Endothelial cell of umbilical vein (primary cell): ENCODE results near the gene NIPBL. TPM values are rescaled to one million over a fixed set of nuclear protein-coding genes. Genes with fewer than 3 reads are reported as not detected.

Experiments
- BruUV-seq: library from RNA; stranded (reverse); fragments of 400-500 nt; replicated peaks from 2 replicates; lab custom pipeline; 2021; lab: Mats Ljungman, UMichigan
- CTCF ChIA-PET: fragments of 300-600, 350-600 bp; sonication (Branson Sonifier 250); formaldehyde crosslinking; loops from one replicate; lab custom pipeline; 2021; ENCODE audit warnings: antibody characterized with exemption, inconsistent platforms; lab: Charles Lee
- POLR2A ChIA-PET: fragments of 300-600, 350-600 bp; sonication (Branson Sonifier 250); formaldehyde crosslinking; loops from one replicate; lab custom pipeline; 2021; ENCODE audit warnings: antibody characterized with exemption, inconsistent platforms; lab: Charles Lee
- DNase-seq: peaks from one replicate; pipeline ENCODE4 v3.0.0-alpha.2; 2011; ENCODE audit warnings: low read depth, low spot score
- FAIRE-seq: peaks from 2 replicates; lab custom pipeline; 2011; peaks lifted over from hg19 to GRCh38; lab: Jason Lieb, UNC
- H2AFZ ChIP-seq: 2 replicates; pipeline ENCODE4 v1.6.0; 2012; ENCODE audit warnings: low read depth, low read length, control low read depth, inconsistent platforms
- H3K27ac ChIP-seq: 2 replicates; pipeline ENCODE4 v1.5.1; 2011; ENCODE audit warnings: low read depth, mild to moderate bottlenecking, control low read depth, low read length, moderate library complexity; ENCODE audit not compliant: insufficient read depth
- H3K27me3 ChIP-seq, 2 experiments: 2 replicates each; pipeline versions ENCODE4 v1.6.0 to v1.6.1; 2011; ENCODE audit warnings: low read length in 2 of 2, mixed read lengths in 1 of 2; ENCODE audit not compliant: control insufficient read depth in 2 of 2, insufficient read depth in 2 of 2
- H3K36me3 ChIP-seq, 2 experiments: 2 replicates in 1 of 2; 3 replicates in 1 of 2; pipeline ENCODE4 v1.5.1; 2011; ENCODE audit warnings: low read length in 2 of 2, mild to moderate bottlenecking in 1 of 2, moderate library complexity in 1 of 2; ENCODE audit not compliant: control insufficient read depth in 2 of 2, insufficient read depth in 2 of 2; ENCODE audit errors: extremely low read depth in 1 of 2
- H3K4me1 ChIP-seq: 3 replicates; pipeline ENCODE4 v1.5.1; 2011; ENCODE audit warnings: mild to moderate bottlenecking, low read length; ENCODE audit not compliant: control insufficient read depth, insufficient read depth; ENCODE audit errors: extremely low read depth
- H3K4me2 ChIP-seq: 2 replicates; pipeline ENCODE4 v1.6.1; 2011; ENCODE audit warnings: low read length, control low read depth, mixed read lengths; ENCODE audit not compliant: insufficient read depth
- H3K4me3 ChIP-seq, 3 experiments: fragments of 200-600 bp in 1 of 3; sonication (generic), shearing (Covaris generic) in 1 of 3; replicated peaks in 1 of 3; 2 replicates each; pipeline ENCODE4 v1.5.1; 2011 to 2016; ENCODE audit warnings: control low read depth in 3 of 3, low read length in 3 of 3, mild to moderate bottlenecking in 2 of 3, inconsistent platforms in 1 of 3, low read depth in 1 of 3, moderate library complexity in 1 of 3; ENCODE audit not compliant: insufficient read depth in 1 of 3
- H3K79me2 ChIP-seq: 2 replicates; pipeline ENCODE4 v1.6.0; 2012; ENCODE audit warnings: low read length, inconsistent platforms; ENCODE audit not compliant: control insufficient read depth, insufficient read depth
- H3K9ac ChIP-seq: replicated peaks from 2 replicates; pipeline ENCODE3; 2011; ENCODE audit warnings: low read length, control low read depth; ENCODE audit not compliant: insufficient read depth; ENCODE audit errors: extremely low read depth
- H3K9me1 ChIP-seq: replicated peaks from 3 replicates; pipeline ENCODE4 v1.6.0; 2011; ENCODE audit warnings: mild to moderate bottlenecking, low read length; ENCODE audit not compliant: control insufficient read depth, insufficient read depth; ENCODE audit errors: extremely low read depth
- H3K9me3 ChIP-seq: replicated peaks from 2 replicates; pipeline ENCODE4 v1.5.1; 2012; ENCODE audit warnings: low read length, inconsistent platforms; ENCODE audit not compliant: control insufficient read depth, insufficient read depth
- H4K20me1 ChIP-seq: replicated peaks from 2 replicates; pipeline ENCODE3; 2011; ENCODE audit warnings: mild to moderate bottlenecking, low read length; ENCODE audit not compliant: control insufficient read depth, insufficient read depth; ENCODE audit errors: extremely low read depth
- EZH2 ChIP-seq: IDR thresholded peaks from 2 replicates; pipeline ENCODE4 v1.6.1; 2012; ENCODE audit warnings: borderline replicate concordance, low read depth, mild to moderate bottlenecking, moderate library complexity, low read length, inconsistent platforms; ENCODE audit not compliant: severe bottlenecking
- FOS ChIP-seq: IDR thresholded peaks from 2 replicates; pipeline ENCODE4 v1.6.1; 2011; ENCODE audit warnings: mild to moderate bottlenecking, low read length, moderate library complexity, borderline replicate concordance; ENCODE audit not compliant: insufficient read depth
- GATA2 ChIP-seq: IDR thresholded peaks from 2 replicates; pipeline ENCODE4 v1.7.0; 2011; ENCODE audit warnings: low read depth, mild to moderate bottlenecking, moderate library complexity, mixed read lengths, low read length; ENCODE audit not compliant: insufficient read length, insufficient read depth
- JUN ChIP-seq: IDR thresholded peaks from 2 replicates; pipeline ENCODE4 v1.6.1; 2011; ENCODE audit warnings: borderline replicate concordance, low read depth; ENCODE audit not compliant: insufficient read length, insufficient read depth
- MYC ChIP-seq: IDR thresholded peaks from one replicate; pipeline ENCODE4 v1.6.1; 2011; ENCODE audit warnings: mild to moderate bottlenecking, low read depth, low read length
- POLR2A ChIP-seq: IDR thresholded peaks from 2 replicates; pipeline ENCODE4 v1.6.1; 2012; ENCODE audit warnings: low read depth, mild to moderate bottlenecking, control low read depth, low read length
- POLR2AphosphoS5 ChIP-seq: IDR thresholded peaks from 2 replicates; pipeline ENCODE4 v1.6.1; 2012; ENCODE audit warnings: low read depth, mild to moderate bottlenecking, control low read depth, low read length, moderate library complexity; ENCODE audit not compliant: insufficient read depth
- dilution Hi-C: fragments of 300-500 bp; cut with MboI; formaldehyde crosslinking; loops from one replicate; pipeline ENCODE4 v1.15.0; 2019; ENCODE audit warnings: low sequenced_read_pairs; ENCODE audit not compliant: extremely low pct_ligation_motif_present
- intact Hi-C: fragments of 100-400 bp; cut with micrococcal nuclease; formaldehyde crosslinking; loops from one replicate; pipeline ENCODE4 v1.10.0; 2022
- polyA plus RNA-seq, 4 experiments: library from polyadenylated mRNA; depleted of rRNA in 3 of 4; stranded (reverse) in 3 of 4; unstranded in 1 of 4; fragments of >200 nt; gene quantifications; 2 replicates each; pipeline versions ENCODE4 v1.2.1 to v1.2.3, GENCODE V29; 2011 to 2012; ENCODE audit warnings: missing spikeins in 1 of 4
- total RNA-seq: library from RNA; stranded (reverse); gene quantifications from 2 replicates; pipeline ENCODE4 v1.2.3, GENCODE V29; 2021
- TF ChIP-seq, protein P1 (sequence below): IDR thresholded peaks from 2 replicates; pipeline ENCODE4 v1.6.1; 2011; ENCODE audit not compliant: insufficient read depth, insufficient read length
- TF ChIP-seq, protein P2 (sequence below), 2 donors: IDR thresholded peaks; 1 replicate in 1 of 2; 2 replicates in 1 of 2; pipeline ENCODE4 v1.5.1; 2011; ENCODE audit warnings: low read length in 2 of 2, mild to moderate bottlenecking in 2 of 2, moderate library complexity in 2 of 2, control low read depth in 1 of 2, inconsistent platforms in 1 of 2, low read depth in 1 of 2; ENCODE audit not compliant: insufficient read depth in 1 of 2; ENCODE audit errors: extremely low read depth in 1 of 2

NIPBL gene
- total and polyA plus RNA-seq, 2 donors (not counting 3 experiments of a cell fraction or from before 2014, with no cell fraction given) = 15.5 to 50.7 TPM

DNA sequence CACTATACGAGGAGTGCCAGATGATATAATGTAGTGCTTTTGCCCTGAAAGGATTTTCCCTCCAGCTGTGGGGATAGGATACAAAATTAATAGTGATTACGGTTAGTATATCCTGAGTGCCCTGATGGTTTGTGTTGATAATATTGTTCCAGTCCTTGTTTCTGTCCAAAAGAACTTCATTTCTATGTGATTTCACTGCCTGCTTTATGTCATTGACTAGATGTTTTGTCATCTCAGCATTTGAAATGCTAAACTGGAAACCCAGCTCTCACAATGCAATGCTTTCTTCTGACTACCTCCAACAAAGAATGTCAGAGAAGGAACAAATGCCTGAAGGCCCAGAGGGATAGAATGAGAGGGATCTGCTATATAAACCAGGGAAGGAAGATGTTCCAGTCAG, 177.8 kb downstream of the NIPBL start:
- CTCF ChIA-PET = no interaction called here
- Histone ChIP-seq H3K36me3 (peaks cover 5 to 12% of the 10 kb centered on the region in 2 experiments), H3K79me2 (no peaks in the 10 kb centered on the region), H3K9me1 (no peaks in the 10 kb centered on the region), H3K4me3 (no peak overlapping the region), H3K4me2 (no peak overlapping the region), H3K9ac (no peak overlapping the region), H3K27me3 (no peaks in the 10 kb centered on the region), H3K4me1 (no peaks in the 10 kb centered on the region), H4K20me1 (no peaks in the 10 kb centered on the region), H3K9me3 (no peaks in the 10 kb centered on the region), H3K27ac (no peak overlapping the region), H2AFZ (no peak overlapping the region)
- intact Hi-C loops (loop anchor here (5.0 kb wide), 1 partner anchor 57 kb away; no protein-coding TSS in a partner anchor), dilution Hi-C loops (no loop called here)
- BruUV-seq = no TSS peak
- TF ChIP-seq POLR2A (no peak), JUN (no peak), MYC (no peak), FOS (no peak), EZH2 (no peak), GATA2 (no peak), POLR2AphosphoS5 (no peak)
- TF ChIP-seq, protein P1, sequence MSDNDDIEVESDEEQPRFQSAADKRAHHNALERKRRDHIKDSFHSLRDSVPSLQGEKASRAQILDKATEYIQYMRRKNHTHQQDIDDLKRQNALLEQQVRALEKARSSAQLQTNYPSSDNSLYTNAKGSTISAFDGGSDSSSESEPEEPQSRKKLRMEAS = no peak
- TF ChIP-seq, protein P2, sequence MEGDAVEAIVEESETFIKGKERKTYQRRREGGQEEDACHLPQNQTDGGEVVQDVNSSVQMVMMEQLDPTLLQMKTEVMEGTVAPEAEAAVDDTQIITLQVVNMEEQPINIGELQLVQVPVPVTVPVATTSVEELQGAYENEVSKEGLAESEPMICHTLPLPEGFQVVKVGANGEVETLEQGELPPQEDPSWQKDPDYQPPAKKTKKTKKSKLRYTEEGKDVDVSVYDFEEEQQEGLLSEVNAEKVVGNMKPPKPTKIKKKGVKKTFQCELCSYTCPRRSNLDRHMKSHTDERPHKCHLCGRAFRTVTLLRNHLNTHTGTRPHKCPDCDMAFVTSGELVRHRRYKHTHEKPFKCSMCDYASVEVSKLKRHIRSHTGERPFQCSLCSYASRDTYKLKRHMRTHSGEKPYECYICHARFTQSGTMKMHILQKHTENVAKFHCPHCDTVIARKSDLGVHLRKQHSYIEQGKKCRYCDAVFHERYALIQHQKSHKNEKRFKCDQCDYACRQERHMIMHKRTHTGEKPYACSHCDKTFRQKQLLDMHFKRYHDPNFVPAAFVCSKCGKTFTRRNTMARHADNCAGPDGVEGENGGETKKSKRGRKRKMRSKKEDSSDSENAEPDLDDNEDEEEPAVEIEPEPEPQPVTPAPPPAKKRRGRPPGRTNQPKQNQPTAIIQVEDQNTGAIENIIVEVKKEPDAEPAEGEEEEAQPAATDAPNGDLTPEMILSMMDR (IDR thresholded peaks at IDR 0.05; ENCODE audit: extremely low read depth in 1 of 2, insufficient read depth in 1 of 2, low read depth in 1 of 2, low read length in 2 of 2) = no peak
- FAIRE-seq = no peak
- POLR2A ChIA-PET = no interaction called here
- DNase-seq = peak; percentile 41
